GM19463 (cell line): ENCODE results near the gene OVOL1.

Experiments used
- ATAC-seq: cut with Tn5 transposase; IDR thresholded peaks from one replicate; pipeline ENCODE4 v1.9.1; 2021; ENCODE audit warnings: mild to moderate bottlenecking, moderate library complexity; ENCODE audit not compliant: unreplicated experiment

Gene OVOL1

GRCh38 chr11:65790902-65791650 lies 4.2 kb downstream of the OVOL1 start:
- ATAC-seq, result no peak

GRCh38 chr11:65791719-65792213 lies 4.9 kb downstream of the OVOL1 start:
- peak; percentile 97 for ATAC-seq

- ATAC-seq, result no peak
Measured at GRCh38 chr11:65792456-65792855, 5.6 kb downstream of the OVOL1 start.

- no peak for ATAC-seq
Measured at GRCh38 chr11:65793144-65793581, 6.3 kb downstream of the OVOL1 start.

- no peak for ATAC-seq
Measured at GRCh38 chr11:65793625-65794400, 7.0 kb downstream of the OVOL1 start.

- ATAC-seq, result no peak
Measured at GRCh38 chr11:65794570-65795510, 8.0 kb downstream of the OVOL1 start.

- ATAC-seq, result no peak
Measured at GRCh38 chr11:65796726-65797601, 10.1 kb downstream of the OVOL1 start.

- no peak for ATAC-seq
Measured at GRCh38 chr11:65797711-65798110, 10.8 kb downstream of the OVOL1 start.

GRCh38 chr11:65798882-65799281 lies 12.0 kb downstream of the OVOL1 start:
- no peak for ATAC-seq

GRCh38 chr11:65801153-65801987 lies 14.5 kb downstream of the OVOL1 start:
- ATAC-seq, result no peak

GRCh38 chr11:65802841-65803240 lies 16.0 kb downstream of the OVOL1 start:
- peak; percentile 80 for ATAC-seq

GRCh38 chr11:65803797-65804492 lies 17.1 kb downstream of the OVOL1 start:
- no peak for ATAC-seq

- no peak for ATAC-seq
Measured at GRCh38 chr11:65806979-65807378, 20.1 kb downstream of the OVOL1 start.

GRCh38 chr11:65808744-65809341 lies 22.0 kb downstream of the OVOL1 start:
- no peak for ATAC-seq

GRCh38 chr11:65809496-65809895 lies 22.6 kb downstream of the OVOL1 start:
- ATAC-seq, result no peak

- no peak for ATAC-seq
Measured at GRCh38 chr11:65810046-65810868, 23.4 kb downstream of the OVOL1 start.

GRCh38 chr11:65811764-65812475 lies 25.1 kb downstream of the OVOL1 start:
- ATAC-seq, result no peak
